ENCODE data around the gene SLC9B2. TPM values are rescaled to one million over a fixed set of nuclear protein-coding genes. Genes with fewer than 3 reads are reported as not detected.

The SLC9B2 gene
- total RNA-seq, 2 experiments from 2014 or later: 21.1 to 21.7 TPM

DNA sequence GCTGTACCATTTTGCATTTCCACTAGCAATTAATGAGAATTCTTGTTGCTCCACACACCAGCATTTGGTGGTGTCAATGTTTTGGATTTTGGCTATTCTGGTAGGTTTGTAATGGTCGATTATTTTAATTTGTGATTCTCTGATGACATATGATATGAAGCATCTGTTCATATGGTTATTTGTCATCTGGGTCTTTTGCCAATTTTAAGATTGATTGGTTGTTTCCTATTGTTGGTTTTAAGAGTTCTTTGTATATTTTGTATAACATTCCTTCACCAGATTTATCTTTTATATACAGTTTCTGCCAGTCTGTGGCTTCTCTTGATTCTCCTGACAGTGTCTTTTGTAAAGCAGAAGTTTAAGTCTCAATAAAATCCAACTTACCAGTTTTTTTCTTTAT lies 41.6 kb upstream of the SLC9B2 start:
- POLR2A ChIA-PET: no interaction called here
- CTCF ChIA-PET: no interaction called here
- H3K4me3 Mint-ChIP-seq: no peak overlapping the region

DNA sequence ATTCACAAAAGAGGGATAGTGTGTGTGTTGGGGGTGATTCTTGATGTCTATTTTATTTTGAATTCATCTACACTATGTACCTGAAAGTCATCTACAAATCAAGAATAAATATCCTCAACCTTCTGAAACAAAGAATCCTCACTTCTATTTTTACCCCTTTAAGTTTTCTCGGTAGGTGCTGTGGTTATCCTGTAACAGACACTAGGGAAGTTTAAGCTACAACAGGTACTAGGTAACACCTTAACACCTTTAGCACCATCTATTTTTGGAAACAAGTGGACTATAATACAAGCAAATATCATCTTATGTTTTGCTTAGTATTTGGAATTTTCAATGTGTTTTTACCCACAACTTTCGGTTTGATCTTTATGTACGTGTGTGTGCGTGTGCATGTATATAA lies 35.0 kb upstream of the SLC9B2 start:
- POLR2A ChIA-PET: interaction anchor here (2.5 kb wide), 1 partner anchor 12 kb away, joined by 8 read pairs; the partner anchor contains the start of gene BDH2
- DNase-seq (no peak), ATAC-seq (ENCODE audit: poor library complexity) (no peak)
- H3K36me3 ChIP-seq (ENCODE audit: insufficient read depth, low read length): no peaks in the 10 kb centered on the region
- CTCF ChIA-PET: no interaction called here
- no peaks in the 10 kb centered on the region for H3K9me3 Mint-ChIP-seq
- H3K9me3 ChIP-seq (ENCODE audit: control insufficient read depth in 1 of 2, insufficient read depth in 1 of 2, low read length in 2 of 2): no peaks in the 10 kb centered on the region
- H3K4me3 Mint-ChIP-seq: no peak overlapping the region
- no peaks in the 10 kb centered on the region for H3K4me1 ChIP-seq (ENCODE audit: insufficient read depth, low read length)
- H3K27ac Mint-ChIP-seq: no peak overlapping the region
- no peaks in the 10 kb centered on the region for H3K4me1 Mint-ChIP-seq (ENCODE audit: low read depth)
- no peaks in the 10 kb centered on the region for H3K27me3 Mint-ChIP-seq
- H3K27ac ChIP-seq (ENCODE audit: low read depth in 1 of 2, low read length in 2 of 2): no peak overlapping the region
- intact Hi-C loops (cut with DNase I, micrococcal nuclease): no loop called here
- TF ChIP-seq, protein P1, sequence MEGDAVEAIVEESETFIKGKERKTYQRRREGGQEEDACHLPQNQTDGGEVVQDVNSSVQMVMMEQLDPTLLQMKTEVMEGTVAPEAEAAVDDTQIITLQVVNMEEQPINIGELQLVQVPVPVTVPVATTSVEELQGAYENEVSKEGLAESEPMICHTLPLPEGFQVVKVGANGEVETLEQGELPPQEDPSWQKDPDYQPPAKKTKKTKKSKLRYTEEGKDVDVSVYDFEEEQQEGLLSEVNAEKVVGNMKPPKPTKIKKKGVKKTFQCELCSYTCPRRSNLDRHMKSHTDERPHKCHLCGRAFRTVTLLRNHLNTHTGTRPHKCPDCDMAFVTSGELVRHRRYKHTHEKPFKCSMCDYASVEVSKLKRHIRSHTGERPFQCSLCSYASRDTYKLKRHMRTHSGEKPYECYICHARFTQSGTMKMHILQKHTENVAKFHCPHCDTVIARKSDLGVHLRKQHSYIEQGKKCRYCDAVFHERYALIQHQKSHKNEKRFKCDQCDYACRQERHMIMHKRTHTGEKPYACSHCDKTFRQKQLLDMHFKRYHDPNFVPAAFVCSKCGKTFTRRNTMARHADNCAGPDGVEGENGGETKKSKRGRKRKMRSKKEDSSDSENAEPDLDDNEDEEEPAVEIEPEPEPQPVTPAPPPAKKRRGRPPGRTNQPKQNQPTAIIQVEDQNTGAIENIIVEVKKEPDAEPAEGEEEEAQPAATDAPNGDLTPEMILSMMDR (IDR thresholded peaks at IDR 0.05): no peak
- no peaks in the 10 kb centered on the region for H3K27me3 ChIP-seq (ENCODE audit: control insufficient read depth in 1 of 2, insufficient read depth in 2 of 2, low read length in 2 of 2)
- H3K36me3 Mint-ChIP-seq (ENCODE audit: low read depth): no peaks in the 10 kb centered on the region
- no peak overlapping the region for H3K4me3 ChIP-seq (ENCODE audit: low read length)

More for the DNA sequence above, 41.6 kb upstream of the SLC9B2 start:
- no peaks in the 10 kb centered on the region for H3K9me3 ChIP-seq (ENCODE audit: control insufficient read depth in 1 of 2, insufficient read depth in 1 of 2, low read length in 2 of 2)
- H3K4me1 ChIP-seq (ENCODE audit: insufficient read depth, low read length): no peaks in the 10 kb centered on the region
- no peaks in the 10 kb centered on the region for H3K36me3 ChIP-seq (ENCODE audit: insufficient read depth, low read length)
- H3K27ac Mint-ChIP-seq: no peak overlapping the region
- H3K9me3 Mint-ChIP-seq: no peaks in the 10 kb centered on the region
- H3K4me1 Mint-ChIP-seq (ENCODE audit: low read depth): no peaks in the 10 kb centered on the region
- DNase-seq (no peak), ATAC-seq (ENCODE audit: poor library complexity) (no peak)
- no peak overlapping the region for H3K27ac ChIP-seq (ENCODE audit: low read depth in 1 of 2, low read length in 2 of 2)
- H3K27me3 ChIP-seq (ENCODE audit: control insufficient read depth in 1 of 2, insufficient read depth in 2 of 2, low read length in 2 of 2): no peaks in the 10 kb centered on the region
- intact Hi-C loops (cut with DNase I, micrococcal nuclease): no loop called here
- H3K36me3 Mint-ChIP-seq (ENCODE audit: low read depth): no peaks in the 10 kb centered on the region
- H3K27me3 Mint-ChIP-seq: no peaks in the 10 kb centered on the region
- TF ChIP-seq, protein P1 (IDR thresholded peaks at IDR 0.05): no peak
- H3K4me3 ChIP-seq (ENCODE audit: low read length): no peak overlapping the region

DNA sequence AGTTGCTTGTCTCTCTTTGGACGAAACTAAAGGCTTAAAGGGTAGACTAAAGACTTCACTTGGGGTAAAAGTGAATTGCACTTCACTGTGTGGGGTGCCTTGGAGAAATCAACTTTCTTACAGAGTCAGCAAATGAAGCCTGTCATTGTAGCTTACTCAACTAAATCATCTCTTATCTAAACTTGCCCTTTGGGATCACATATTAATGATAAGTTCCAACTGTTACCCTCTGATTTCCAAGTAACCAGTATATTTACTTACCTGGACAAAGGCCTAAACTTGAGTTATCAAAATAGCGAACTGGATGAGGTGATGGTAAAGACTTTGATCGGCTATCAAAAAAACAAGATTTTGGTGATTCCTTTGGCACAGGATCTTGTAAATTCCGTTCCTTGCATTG lies 32.0 kb upstream of the SLC9B2 start:
- Histone ChIP-seq H3K9me3 (ENCODE audit: control insufficient read depth in 1 of 2, insufficient read depth in 1 of 2, low read length in 2 of 2) (no peaks in the 10 kb centered on the region), H3K4me1 (ENCODE audit: insufficient read depth, low read length) (peaks cover 2% of the 10 kb centered on the region), H3K36me3 (ENCODE audit: insufficient read depth, low read length) (no peaks in the 10 kb centered on the region), H3K27me3 (ENCODE audit: control insufficient read depth in 1 of 2, insufficient read depth in 2 of 2, low read length in 2 of 2) (no peaks in the 10 kb centered on the region), H3K4me3 (ENCODE audit: low read length) (no peak overlapping the region), H3K27ac (ENCODE audit: low read depth in 1 of 2, low read length in 2 of 2) (no peak overlapping the region)
- H3K27me3 Mint-ChIP-seq: no peaks in the 10 kb centered on the region
- no peak overlapping the region for H3K27ac Mint-ChIP-seq
- no peak for ATAC-seq (ENCODE audit: poor library complexity)
- ChIA-PET POLR2A (no interaction called here), CTCF (interaction anchor here (0.7 kb wide), 1 partner anchor 9 kb away, joined by 3 read pairs; the partner anchor contains the start of gene BDH2)
- H3K36me3 Mint-ChIP-seq (ENCODE audit: low read depth): no peaks in the 10 kb centered on the region
- DNase-seq: no peak
- no peaks in the 10 kb centered on the region for H3K9me3 Mint-ChIP-seq
- TF ChIP-seq, protein P1 (IDR thresholded peaks at IDR 0.05): no peak
- intact Hi-C loops (cut with DNase I, micrococcal nuclease): no loop called here
- H3K4me3 Mint-ChIP-seq: no peak overlapping the region
- H3K4me1 Mint-ChIP-seq (ENCODE audit: low read depth): peaks cover 3% of the 10 kb centered on the region

All from CD4-positive, alpha-beta T cell (primary cell).